Neural cell (in vitro differentiated cells): ENCODE data around the gene JMJD6. TPM values are rescaled to one million over a fixed set of nuclear protein-coding genes. Genes with fewer than 3 reads are reported as not detected.

Experiments
- H2AFZ ChIP-seq: fragments of 200-600, 300-800 bp; sonication (generic), shearing (Covaris generic); 2 replicates; pipeline ENCODE4 v1.6.0; 2014; ENCODE audit warnings: low read depth, mild to moderate bottlenecking, antibody characterized with exemption, low read length, moderate library complexity
- H3F3A ChIP-seq: fragments of 200-600 bp; shearing (Covaris generic); 2 replicates; pipeline ENCODE4 v1.6.1; 2016; ENCODE audit warnings: mild to moderate bottlenecking, moderate library complexity, mixed read lengths, antibody characterized with exemption, low read length; ENCODE audit not compliant: insufficient read depth, poor library complexity, severe bottlenecking
- H3K27ac ChIP-seq: fragments of 200-600, 300-800 bp; sonication (generic), shearing (Covaris generic); 2 replicates; pipeline ENCODE4 v1.5.1; 2014; ENCODE audit warnings: mild to moderate bottlenecking, low read length, moderate library complexity
- H3K27me3 ChIP-seq: fragments of 300-800, 200-600 bp; sonication (generic), shearing (Covaris generic); 2 replicates; pipeline ENCODE4 v1.6.0; 2014; ENCODE audit warnings: mild to moderate bottlenecking, low read depth, low read length, moderate library complexity; ENCODE audit not compliant: insufficient read depth
- H3K36me3 ChIP-seq: fragments of 300-800, 200-600 bp; sonication (generic), shearing (Covaris generic); 2 replicates; pipeline ENCODE4 v1.5.1; 2014; ENCODE audit warnings: mild to moderate bottlenecking, antibody characterized with exemption, low read length, moderate library complexity; ENCODE audit not compliant: insufficient read depth
- H3K4me2 ChIP-seq: fragments of 300-800, 200-600 bp; sonication (generic), shearing (Covaris generic); 2 replicates; pipeline ENCODE4 v1.6.0; 2014; ENCODE audit warnings: mild to moderate bottlenecking, low read length
- H3K4me3 ChIP-seq: fragments of 300-800, 200-600 bp; sonication (generic), shearing (Covaris generic); 2 replicates; pipeline ENCODE4 v1.5.1; 2014; ENCODE audit warnings: mild to moderate bottlenecking, low read length, moderate library complexity
- H3K79me2 ChIP-seq: fragments of 200-600 bp; shearing (Covaris generic); replicated peaks from 2 replicates; pipeline ENCODE4 v1.6.0; 2014; ENCODE audit warnings: mild to moderate bottlenecking, low read length, moderate library complexity; ENCODE audit not compliant: insufficient read depth
- H3K9ac ChIP-seq: fragments of 300-800, 200-600 bp; sonication (generic), shearing (Covaris generic); 2 replicates; pipeline ENCODE4 v1.6.1; 2016; ENCODE audit warnings: mild to moderate bottlenecking, low read length, mixed read lengths
- H3K9me2 ChIP-seq: fragments of 200-600 bp; shearing (Covaris generic); 2 replicates; pipeline ENCODE4 v1.6.1; 2016; ENCODE audit warnings: mild to moderate bottlenecking, low read length, mixed read lengths; ENCODE audit not compliant: insufficient read depth
- H3K9me3 ChIP-seq: fragments of 200-600, 300-800 bp; sonication (generic), shearing (Covaris generic); 2 replicates; pipeline ENCODE4 v1.6.1; 2016; ENCODE audit warnings: mild to moderate bottlenecking, mixed run types, low read length, moderate library complexity, mixed read lengths
- H4K20me1 ChIP-seq: fragments of 200-600 bp; shearing (Covaris generic); 2 replicates; pipeline ENCODE4 v1.6.1; 2016; ENCODE audit warnings: mild to moderate bottlenecking, mixed run types; ENCODE audit not compliant: insufficient read depth
- CTCF ChIP-seq: fragments of 450-650 bp; IDR thresholded peaks from 2 replicates; pipeline ENCODE4 v1.5.1; 2014; ENCODE audit warnings: antibody characterized with exemption, mild to moderate bottlenecking, moderate library complexity; ENCODE audit not compliant: poor library complexity, severe bottlenecking
- EP300 ChIP-seq: fragments of 450-650 bp; conservative IDR thresholded peaks from 2 replicates; pipeline ENCODE4 v1.6.1; 2014; ENCODE audit warnings: antibody characterized with exemption, mild to moderate bottlenecking, moderate library complexity; ENCODE audit not compliant: poor library complexity, severe bottlenecking
- EZH2 ChIP-seq: fragments of 200-600, 300-800 bp; shearing (Covaris generic), sonication (generic); IDR thresholded peaks from 2 replicates; pipeline ENCODE4 v1.6.1; 2014; ENCODE audit warnings: antibody characterized with exemption, low read length, borderline replicate concordance, mild to moderate bottlenecking; ENCODE audit not compliant: insufficient read depth, poor library complexity, severe bottlenecking
- MXI1 ChIP-seq: fragments of 450-650 bp; conservative IDR thresholded peaks from 2 replicates; pipeline ENCODE4 v1.6.1; 2014; ENCODE audit warnings: antibody characterized with exemption, mild to moderate bottlenecking; ENCODE audit not compliant: poor library complexity, severe bottlenecking
- POLR2AphosphoS5 ChIP-seq: IDR thresholded peaks from 2 replicates; pipeline ENCODE4 v1.6.1; 2012
- REST ChIP-seq: IDR thresholded peaks from 2 replicates; pipeline ENCODE4 v1.6.1; 2012; ENCODE audit warnings: borderline replicate concordance
- SMC3 ChIP-seq: fragments of 450-650 bp; conservative IDR thresholded peaks from 2 replicates; pipeline ENCODE4 v1.6.1; 2014; ENCODE audit warnings: antibody characterized with exemption, mild to moderate bottlenecking, moderate library complexity; ENCODE audit not compliant: poor library complexity
- TAF1 ChIP-seq: IDR thresholded peaks from 2 replicates; pipeline ENCODE4 v1.6.1; 2012; ENCODE audit warnings: low read depth
- polyA plus RNA-seq: library from polyadenylated mRNA; depleted of rRNA; stranded (reverse); fragments of >200 nt; gene quantifications from 2 replicates; pipeline ENCODE4 v1.2.3, GENCODE V29; 2014

The JMJD6 gene
- polyA plus RNA-seq, 1 donor from 2014 or later, result 21.7 TPM

GRCh38 chr17:76720211-76720610 lies 6.2 kb downstream of the JMJD6 start:
- no peaks in the 10 kb centered on the region for H3K9me2 ChIP-seq
- no peak overlapping the region for H2AFZ ChIP-seq
- no peaks in the 10 kb centered on the region for H3F3A ChIP-seq
- no peak overlapping the region for H3K9ac ChIP-seq
- H3K27ac ChIP-seq, result no peak overlapping the region
- H3K27me3 ChIP-seq, result no peaks in the 10 kb centered on the region
- H3K79me2 ChIP-seq, result peaks cover 8% of the 10 kb centered on the region
- no peaks in the 10 kb centered on the region for H4K20me1 ChIP-seq
- no peak overlapping the region for H3K4me2 ChIP-seq
- no peaks in the 10 kb centered on the region for H3K9me3 ChIP-seq
- peaks cover 2% of the 10 kb centered on the region for H3K36me3 ChIP-seq
- no peak for TF ChIP-seq TAF1
- TF ChIP-seq SMC3, result no peak
- no peak for TF ChIP-seq REST
- no peak for TF ChIP-seq EZH2
- no peak for TF ChIP-seq CTCF
- H3K4me3 ChIP-seq, result no peak overlapping the region

- Histone ChIP-seq H3K4me2 (no peak overlapping the region), H3K27me3 (no peaks in the 10 kb centered on the region), H2AFZ (no peak overlapping the region), H4K20me1 (no peaks in the 10 kb centered on the region), H3F3A (no peaks in the 10 kb centered on the region), H3K4me3 (no peak overlapping the region), H3K27ac (no peak overlapping the region), H3K9me2 (no peaks in the 10 kb centered on the region), H3K9me3 (no peaks in the 10 kb centered on the region), H3K9ac (no peak overlapping the region), H3K79me2 (no peaks in the 10 kb centered on the region), H3K36me3 (peaks cover 4% of the 10 kb centered on the region)
- no peak for TF ChIP-seq REST
- TF ChIP-seq EP300, result no peak
- TF ChIP-seq CTCF, result no peak
- TF ChIP-seq POLR2AphosphoS5, result no peak
- TF ChIP-seq MXI1, result no peak
- no peak for TF ChIP-seq SMC3
- TF ChIP-seq TAF1, result no peak
Measured at GRCh38 chr17:76718516-76718915, 7.9 kb downstream of the JMJD6 start.
